Measurements from ENCODE around the gene SLC24A4.

- no peak for TF ChIP-seq CTCF (IDR thresholded peaks at IDR 0.05; ENCODE audit: poor library complexity)
- TF ChIP-seq EZH2 (IDR thresholded peaks at IDR 0.05; ENCODE audit: borderline replicate concordance): no peak
These were observed 86.1 kb downstream of the SLC24A4 start for GRCh38 chr14:92409043-92409442.

Measured in hepatocyte (in vitro differentiated cells).